ENCODE measurements around the gene DBP.

GRCh38 chr19:48606463-48607358 lies 30.5 kb downstream of the DBP start, which contains the start of gene SPACA4:
- TF ChIP-seq CTCF (IDR thresholded peaks at IDR 0.05 in 8 of 11, conservative IDR thresholded peaks at IDR 0.05 in 3 of 11) (no peak), POLR2A (IDR thresholded peaks at IDR 0.05) (no peak)

All from spleen (tissue), 7 donors.